ENCODE results near the gene GGT5.
"Not testable (repeated sequence)": the region's sequence is repeated elsewhere in the genome, so short reads cannot be mapped to it uniquely, and the experiment has no call there.

The GGT5 gene

DNA sequence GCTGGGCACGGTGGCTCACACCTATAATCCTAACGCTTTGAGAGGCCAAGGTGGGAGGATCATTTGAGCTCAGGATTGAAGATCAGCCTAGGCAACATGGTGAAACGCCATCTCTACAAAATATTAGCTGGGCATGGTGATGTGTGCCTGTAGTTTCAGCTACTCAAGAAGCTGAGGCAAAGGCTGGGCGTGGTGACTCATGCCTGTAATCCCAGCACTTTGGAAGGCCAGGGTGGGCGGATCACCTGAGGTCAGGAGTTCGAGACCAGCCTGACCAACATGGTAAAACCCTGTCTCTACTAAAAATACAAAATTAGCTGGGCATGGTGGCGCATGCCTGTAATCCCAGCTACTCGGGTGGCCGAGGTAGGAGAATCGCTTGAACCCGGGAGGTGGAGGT is 34.5 kb downstream of the GGT5 start:
- peak overlapping the region; percentile 0 for H4K8ac ChIP-seq (ENCODE audit: low read length)
- not testable (repeated sequence) for H3K9me3 ChIP-seq (ENCODE audit: control insufficient read depth, low read length); H2BK15ac ChIP-seq (ENCODE audit: low read depth, poor library complexity, severe bottlenecking); H3K4me2 ChIP-seq (ENCODE audit: low read length, poor library complexity, severe bottlenecking); H2AK5ac ChIP-seq (ENCODE audit: low read length, severe bottlenecking); H3K23ac ChIP-seq (ENCODE audit: low read length in 2 of 2); H3K9ac ChIP-seq (ENCODE audit: low read length); H3K4me1 ChIP-seq (ENCODE audit: control insufficient read depth, insufficient read depth, low read depth, low read length); H4K91ac ChIP-seq (ENCODE audit: low read length); H2BK120ac ChIP-seq (ENCODE audit: low read depth, low read length); H3K79me1 ChIP-seq (replicated peaks; ENCODE audit: low read length, poor library complexity, severe bottlenecking); H2AFZ ChIP-seq (ENCODE audit: low read depth, low read length); H3K27me3 ChIP-seq (ENCODE audit: control insufficient read depth in 1 of 2, insufficient read depth in 1 of 2, low read length in 2 of 2); H3K36me3 ChIP-seq (ENCODE audit: control insufficient read depth in 1 of 2, insufficient read depth in 2 of 2, low read depth in 1 of 2, low read length in 2 of 2); H2BK5ac ChIP-seq (ENCODE audit: low read depth, low read length, poor library complexity, severe bottlenecking); H3K27ac ChIP-seq (ENCODE audit: low read length, poor library complexity, severe bottlenecking); H3K4me3 ChIP-seq (ENCODE audit: insufficient read depth in 1 of 2, low read depth in 1 of 2, low read length in 2 of 2); DNase-seq
- 91% methylated on average over 10 of the region's 11 CpGs for WGBS
- peak overlapping the region in 1 of 2 experiments; percentile 47 for H3K4ac ChIP-seq (ENCODE audit: low read depth in 1 of 2, low read length in 2 of 2)
- peak overlapping the region in 1 of 2 experiments; percentile 81 for H3K14ac ChIP-seq (ENCODE audit: low read length in 2 of 2)
- H3K18ac ChIP-seq (ENCODE audit: low read depth in 1 of 2, low read length in 2 of 2), result peak overlapping the region; percentile 73 to 94
- H2BK12ac ChIP-seq (ENCODE audit: low read length in 2 of 2), result peak overlapping the region in 1 of 2 experiments; percentile 80

- Histone ChIP-seq H3K36me3 (ENCODE audit: control insufficient read depth in 1 of 2, insufficient read depth in 2 of 2, low read depth in 1 of 2, low read length in 2 of 2) (no peaks in the 10 kb centered on the region), H3K14ac (ENCODE audit: low read length in 2 of 2) (no peak overlapping the region), H2AK5ac (ENCODE audit: low read length, severe bottlenecking) (no peak overlapping the region), H3K27ac (ENCODE audit: low read length, poor library complexity, severe bottlenecking) (no peak overlapping the region), H2BK15ac (ENCODE audit: low read depth, poor library complexity, severe bottlenecking) (no peak overlapping the region), H2BK120ac (ENCODE audit: low read depth, low read length) (peak overlapping the region; percentile 89), H3K27me3 (ENCODE audit: control insufficient read depth in 1 of 2, insufficient read depth in 1 of 2, low read length in 2 of 2) (no peaks in the 10 kb centered on the region), H3K9me3 (ENCODE audit: control insufficient read depth, low read length) (no peaks in the 10 kb centered on the region), H3K79me1 (replicated peaks; ENCODE audit: low read length, poor library complexity, severe bottlenecking) (no peaks in the 10 kb centered on the region), H3K4ac (ENCODE audit: low read depth in 1 of 2, low read length in 2 of 2) (peak overlapping the region in 1 of 2 experiments; percentile 89), H2BK5ac (ENCODE audit: low read depth, low read length, poor library complexity, severe bottlenecking) (no peak overlapping the region), H2AFZ (ENCODE audit: low read depth, low read length) (no peak overlapping the region), H3K18ac (ENCODE audit: low read depth in 1 of 2, low read length in 2 of 2) (peak overlapping the region in 1 of 2 experiments; percentile 89), H3K4me1 (ENCODE audit: control insufficient read depth, insufficient read depth, low read depth, low read length) (peaks cover 5% of the 10 kb centered on the region), H4K91ac (ENCODE audit: low read length) (peak overlapping the region; percentile 75), H3K9ac (ENCODE audit: low read length) (no peak overlapping the region), H3K4me3 (ENCODE audit: insufficient read depth in 1 of 2, low read depth in 1 of 2, low read length in 2 of 2) (no peak overlapping the region), H3K4me2 (ENCODE audit: low read length, poor library complexity, severe bottlenecking) (no peak overlapping the region), H2BK12ac (ENCODE audit: low read length in 2 of 2) (peak overlapping the region; percentile 45 to 84), H3K23ac (ENCODE audit: low read length in 2 of 2) (no peak overlapping the region), H4K8ac (ENCODE audit: low read length) (peak overlapping the region; percentile 91)
- 92% methylated on average over 2 of the region's 4 CpGs for WGBS
- DNase-seq, result no peak
Measured at GRCh38 chr22:24209687-24210086, 35.2 kb downstream of the GGT5 start.

DNA sequence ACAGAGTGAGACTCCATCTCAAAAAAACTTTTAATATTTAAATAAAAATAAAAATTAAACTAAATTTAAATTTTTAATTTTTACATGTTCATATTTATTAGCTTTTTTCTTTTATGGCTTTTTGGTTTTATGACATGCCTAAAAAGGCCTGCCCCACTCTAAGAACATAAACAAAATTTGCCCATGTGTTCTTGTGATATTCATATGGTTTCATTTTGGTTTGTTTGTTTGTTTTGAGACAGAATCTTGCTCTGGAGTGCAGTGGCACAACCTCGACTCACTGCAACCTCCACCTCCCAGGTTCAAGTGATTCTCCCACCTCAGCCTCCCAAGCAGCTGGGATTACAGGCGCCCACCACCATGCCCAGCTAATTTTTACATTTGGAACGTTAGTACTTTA is 35.9 kb downstream of the GGT5 start:
- H3K14ac ChIP-seq (ENCODE audit: low read length in 2 of 2), result no peak overlapping the region
- H3K27ac ChIP-seq (ENCODE audit: low read length, poor library complexity, severe bottlenecking), result no peak overlapping the region
- H3K23ac ChIP-seq (ENCODE audit: low read length in 2 of 2), result no peak overlapping the region
- H2AK5ac ChIP-seq (ENCODE audit: low read length, severe bottlenecking), result no peak overlapping the region
- H3K79me1 ChIP-seq (replicated peaks; ENCODE audit: low read length, poor library complexity, severe bottlenecking), result no peaks in the 10 kb centered on the region
- H2BK12ac ChIP-seq (ENCODE audit: low read length in 2 of 2), result peak overlapping the region in 1 of 2 experiments; percentile 52
- no peak overlapping the region for H4K91ac ChIP-seq (ENCODE audit: low read length)
- WGBS, result 68% methylated on average over 3 of the region's 3 CpGs
- peak overlapping the region; percentile 89 for H2BK120ac ChIP-seq (ENCODE audit: low read depth, low read length)
- H4K8ac ChIP-seq (ENCODE audit: low read length), result no peak overlapping the region
- H3K27me3 ChIP-seq (ENCODE audit: control insufficient read depth in 1 of 2, insufficient read depth in 1 of 2, low read length in 2 of 2), result no peaks in the 10 kb centered on the region
- no peak for DNase-seq
- H2BK15ac ChIP-seq (ENCODE audit: low read depth, poor library complexity, severe bottlenecking), result no peak overlapping the region
- no peaks in the 10 kb centered on the region for H3K9me3 ChIP-seq (ENCODE audit: control insufficient read depth, low read length)
- no peak overlapping the region for H3K4me2 ChIP-seq (ENCODE audit: low read length, poor library complexity, severe bottlenecking)
- no peak overlapping the region for H3K18ac ChIP-seq (ENCODE audit: low read depth in 1 of 2, low read length in 2 of 2)
- no peak overlapping the region for H3K4ac ChIP-seq (ENCODE audit: low read depth in 1 of 2, low read length in 2 of 2)
- H3K4me3 ChIP-seq (ENCODE audit: insufficient read depth in 1 of 2, low read depth in 1 of 2, low read length in 2 of 2), result no peak overlapping the region
- H2AFZ ChIP-seq (ENCODE audit: low read depth, low read length), result no peak overlapping the region
- no peak overlapping the region for H3K9ac ChIP-seq (ENCODE audit: low read length)
- H3K4me1 ChIP-seq (ENCODE audit: control insufficient read depth, insufficient read depth, low read depth, low read length), result peaks cover 5% of the 10 kb centered on the region
- no peaks in the 10 kb centered on the region for H3K36me3 ChIP-seq (ENCODE audit: control insufficient read depth in 1 of 2, insufficient read depth in 2 of 2, low read depth in 1 of 2, low read length in 2 of 2)
- no peak overlapping the region for H2BK5ac ChIP-seq (ENCODE audit: low read depth, low read length, poor library complexity, severe bottlenecking)

DNA sequence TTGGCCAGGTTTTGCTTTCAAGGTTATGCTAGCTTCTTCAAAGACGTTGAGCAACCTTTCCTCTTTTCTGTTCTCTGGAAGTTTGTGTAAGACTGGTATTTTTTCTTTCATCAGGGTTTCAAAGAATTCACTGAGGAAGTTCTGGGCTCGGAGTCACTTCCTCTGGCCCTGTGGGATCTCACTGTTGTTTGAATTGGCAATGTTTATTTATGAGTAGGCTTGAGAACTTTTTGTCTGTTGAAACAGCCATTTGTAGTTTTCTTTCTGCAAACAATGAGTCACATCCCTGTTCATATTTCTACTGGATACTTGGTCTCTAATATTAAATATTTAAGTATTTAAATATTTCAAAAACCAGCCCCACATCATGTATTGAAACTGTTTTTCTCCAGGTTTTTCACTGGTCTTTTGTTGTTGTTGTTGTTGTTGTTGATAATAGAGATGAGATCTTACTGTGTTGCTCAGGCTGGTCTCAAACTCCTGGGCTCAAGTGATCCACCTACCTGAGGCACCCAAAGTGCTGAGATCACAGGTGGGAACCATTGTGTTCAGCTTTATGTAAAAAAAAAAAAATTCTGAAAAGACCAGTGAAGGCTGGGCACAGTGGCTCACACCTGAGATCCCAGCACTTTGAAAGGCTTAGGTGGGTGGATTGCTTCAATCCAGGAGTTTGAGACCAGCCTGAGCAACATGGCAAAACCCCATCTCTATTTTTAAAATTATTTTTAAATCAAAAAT is 36.7 kb downstream of the GGT5 start:
- H4K8ac ChIP-seq (ENCODE audit: low read length), result peak overlapping the region; percentile 80
- no peak overlapping the region for H3K23ac ChIP-seq (ENCODE audit: low read length in 2 of 2)
- 0% methylated on average over 2 of the region's 2 CpGs for WGBS
- peak overlapping the region in 1 of 2 experiments; percentile 99 for H2BK12ac ChIP-seq (ENCODE audit: low read length in 2 of 2)
- H3K4me1 ChIP-seq (ENCODE audit: control insufficient read depth, insufficient read depth, low read depth, low read length), result peaks cover 5% of the 10 kb centered on the region
- H3K9me3 ChIP-seq (ENCODE audit: control insufficient read depth, low read length), result no peaks in the 10 kb centered on the region
- peak overlapping the region; percentile 76 for H3K9ac ChIP-seq (ENCODE audit: low read length)
- peak overlapping the region in 1 of 2 experiments; percentile 91 for H3K4ac ChIP-seq (ENCODE audit: low read depth in 1 of 2, low read length in 2 of 2)
- H3K14ac ChIP-seq (ENCODE audit: low read length in 2 of 2), result no peak overlapping the region
- H2AK5ac ChIP-seq (ENCODE audit: low read length, severe bottlenecking), result no peak overlapping the region
- no peaks in the 10 kb centered on the region for H3K36me3 ChIP-seq (ENCODE audit: control insufficient read depth in 1 of 2, insufficient read depth in 2 of 2, low read depth in 1 of 2, low read length in 2 of 2)
- no peaks in the 10 kb centered on the region for H3K27me3 ChIP-seq (ENCODE audit: control insufficient read depth in 1 of 2, insufficient read depth in 1 of 2, low read length in 2 of 2)
- DNase-seq, result peak; percentile 99
- peak overlapping the region; percentile 93 for H3K27ac ChIP-seq (ENCODE audit: low read length, poor library complexity, severe bottlenecking)
- peak overlapping the region; percentile 48 for H2BK15ac ChIP-seq (ENCODE audit: low read depth, poor library complexity, severe bottlenecking)
- peak overlapping the region; percentile 48 to 86 for H3K18ac ChIP-seq (ENCODE audit: low read depth in 1 of 2, low read length in 2 of 2)
- H3K4me3 ChIP-seq (ENCODE audit: insufficient read depth in 1 of 2, low read depth in 1 of 2, low read length in 2 of 2), result no peak overlapping the region
- H2AFZ ChIP-seq (ENCODE audit: low read depth, low read length), result no peak overlapping the region
- H3K4me2 ChIP-seq (ENCODE audit: low read length, poor library complexity, severe bottlenecking), result peak overlapping the region; percentile 6
- no peaks in the 10 kb centered on the region for H3K79me1 ChIP-seq (replicated peaks; ENCODE audit: low read length, poor library complexity, severe bottlenecking)
- peak overlapping the region; percentile 89 for H2BK5ac ChIP-seq (ENCODE audit: low read depth, low read length, poor library complexity, severe bottlenecking)
- peak overlapping the region; percentile 75 for H4K91ac ChIP-seq (ENCODE audit: low read length)
- H2BK120ac ChIP-seq (ENCODE audit: low read depth, low read length), result peak overlapping the region; percentile 97
